ENCODE results near the gene PSME3IP1.

DNA sequence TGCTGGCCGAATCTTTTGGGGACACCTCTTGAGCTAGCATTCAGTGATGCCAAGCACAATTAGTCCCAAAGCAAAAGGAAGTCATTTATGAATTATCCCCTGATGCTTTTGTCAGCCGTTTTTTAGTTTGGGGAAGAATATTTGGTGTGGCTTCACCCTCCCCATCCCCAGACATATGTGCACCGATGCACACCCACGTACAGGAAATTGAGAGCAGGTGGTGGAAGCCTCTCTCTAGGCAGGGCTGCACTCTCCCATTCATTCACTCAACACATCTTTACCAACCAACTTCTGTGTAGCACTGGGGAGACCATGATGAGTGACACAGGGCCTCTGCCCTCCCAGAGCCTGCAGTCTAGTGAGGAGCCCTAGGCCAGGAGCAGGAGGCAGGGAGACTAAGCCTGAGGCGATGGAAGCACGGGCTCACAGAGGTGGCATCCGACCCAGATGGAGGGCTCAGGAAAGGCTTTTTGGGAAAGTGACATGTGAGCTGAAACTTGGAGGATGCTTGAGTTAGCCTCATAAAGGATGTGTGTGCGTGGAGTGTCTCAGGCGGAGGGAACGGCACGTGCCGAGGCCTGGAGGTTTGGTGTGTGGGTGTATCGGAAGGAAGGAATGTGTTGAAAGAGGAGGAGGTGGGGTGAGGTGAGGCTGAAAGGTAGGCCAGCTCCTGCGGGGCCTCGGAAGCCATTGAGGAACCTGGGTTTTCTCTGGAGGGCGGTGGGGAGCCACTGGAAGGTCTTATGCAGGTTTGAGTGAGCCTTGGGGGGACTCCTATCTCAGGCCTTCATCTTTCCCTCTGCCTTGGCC lies 43.8 kb downstream of the PSME3IP1 start:
- TF ChIP-seq, protein P1, sequence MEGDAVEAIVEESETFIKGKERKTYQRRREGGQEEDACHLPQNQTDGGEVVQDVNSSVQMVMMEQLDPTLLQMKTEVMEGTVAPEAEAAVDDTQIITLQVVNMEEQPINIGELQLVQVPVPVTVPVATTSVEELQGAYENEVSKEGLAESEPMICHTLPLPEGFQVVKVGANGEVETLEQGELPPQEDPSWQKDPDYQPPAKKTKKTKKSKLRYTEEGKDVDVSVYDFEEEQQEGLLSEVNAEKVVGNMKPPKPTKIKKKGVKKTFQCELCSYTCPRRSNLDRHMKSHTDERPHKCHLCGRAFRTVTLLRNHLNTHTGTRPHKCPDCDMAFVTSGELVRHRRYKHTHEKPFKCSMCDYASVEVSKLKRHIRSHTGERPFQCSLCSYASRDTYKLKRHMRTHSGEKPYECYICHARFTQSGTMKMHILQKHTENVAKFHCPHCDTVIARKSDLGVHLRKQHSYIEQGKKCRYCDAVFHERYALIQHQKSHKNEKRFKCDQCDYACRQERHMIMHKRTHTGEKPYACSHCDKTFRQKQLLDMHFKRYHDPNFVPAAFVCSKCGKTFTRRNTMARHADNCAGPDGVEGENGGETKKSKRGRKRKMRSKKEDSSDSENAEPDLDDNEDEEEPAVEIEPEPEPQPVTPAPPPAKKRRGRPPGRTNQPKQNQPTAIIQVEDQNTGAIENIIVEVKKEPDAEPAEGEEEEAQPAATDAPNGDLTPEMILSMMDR (conservative IDR thresholded peaks at IDR 0.05; ENCODE audit: low read depth, low read length), result no peak
- TF ChIP-seq POLR2A (IDR thresholded peaks at IDR 0.05; ENCODE audit: low read depth, low read length) (no peak), MAZ (IDR thresholded peaks at IDR 0.05; ENCODE audit: borderline replicate concordance, low read depth, low read length) (no peak), MAFK (IDR thresholded peaks at IDR 0.05; ENCODE audit: low read depth, low read length) (no peak), RCOR1 (IDR thresholded peaks at IDR 0.05; ENCODE audit: insufficient replicate concordance, low read length) (no peak), SMC3 (IDR thresholded peaks at IDR 0.05; ENCODE audit: low read depth, low read length) (no peak), RFX5 (IDR thresholded peaks at IDR 0.05; ENCODE audit: low read depth, low read length) (no peak), RAD21 (IDR thresholded peaks at IDR 0.05; ENCODE audit: low read length) (no peak), CEBPB (IDR thresholded peaks at IDR 0.05; ENCODE audit: low read depth, low read length) (no peak), MXI1 (IDR thresholded peaks at IDR 0.05; ENCODE audit: borderline replicate concordance, low read depth, low read length) (no peak), BHLHE40 (IDR thresholded peaks at IDR 0.05; ENCODE audit: low read depth, low read length) (no peak), CHD1 (IDR thresholded peaks at IDR 0.05; ENCODE audit: low read depth, low read length) (no peak)
- TF ChIP-seq, protein P2, sequence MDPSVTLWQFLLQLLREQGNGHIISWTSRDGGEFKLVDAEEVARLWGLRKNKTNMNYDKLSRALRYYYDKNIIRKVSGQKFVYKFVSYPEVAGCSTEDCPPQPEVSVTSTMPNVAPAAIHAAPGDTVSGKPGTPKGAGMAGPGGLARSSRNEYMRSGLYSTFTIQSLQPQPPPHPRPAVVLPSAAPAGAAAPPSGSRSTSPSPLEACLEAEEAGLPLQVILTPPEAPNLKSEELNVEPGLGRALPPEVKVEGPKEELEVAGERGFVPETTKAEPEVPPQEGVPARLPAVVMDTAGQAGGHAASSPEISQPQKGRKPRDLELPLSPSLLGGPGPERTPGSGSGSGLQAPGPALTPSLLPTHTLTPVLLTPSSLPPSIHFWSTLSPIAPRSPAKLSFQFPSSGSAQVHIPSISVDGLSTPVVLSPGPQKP (IDR thresholded peaks at IDR 0.05; ENCODE audit: borderline replicate concordance, low read depth, low read length), result no peak
- TF ChIP-seq, protein P3, sequence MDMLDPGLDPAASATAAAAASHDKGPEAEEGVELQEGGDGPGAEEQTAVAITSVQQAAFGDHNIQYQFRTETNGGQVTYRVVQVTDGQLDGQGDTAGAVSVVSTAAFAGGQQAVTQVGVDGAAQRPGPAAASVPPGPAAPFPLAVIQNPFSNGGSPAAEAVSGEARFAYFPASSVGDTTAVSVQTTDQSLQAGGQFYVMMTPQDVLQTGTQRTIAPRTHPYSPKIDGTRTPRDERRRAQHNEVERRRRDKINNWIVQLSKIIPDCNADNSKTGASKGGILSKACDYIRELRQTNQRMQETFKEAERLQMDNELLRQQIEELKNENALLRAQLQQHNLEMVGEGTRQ (IDR thresholded peaks at IDR 0.05; ENCODE audit: low read depth, low read length), result no peak
